NCI-H187 treated with DMSO at 0.1 percent for 48 hours (cell line): ENCODE results near the gene CCDC93.

Source experiments
- DNase-seq: peaks from one replicate; lab custom pipeline; 2025; lab: John Stamatoyannopoulos, UW

CCDC93 gene

DNA sequence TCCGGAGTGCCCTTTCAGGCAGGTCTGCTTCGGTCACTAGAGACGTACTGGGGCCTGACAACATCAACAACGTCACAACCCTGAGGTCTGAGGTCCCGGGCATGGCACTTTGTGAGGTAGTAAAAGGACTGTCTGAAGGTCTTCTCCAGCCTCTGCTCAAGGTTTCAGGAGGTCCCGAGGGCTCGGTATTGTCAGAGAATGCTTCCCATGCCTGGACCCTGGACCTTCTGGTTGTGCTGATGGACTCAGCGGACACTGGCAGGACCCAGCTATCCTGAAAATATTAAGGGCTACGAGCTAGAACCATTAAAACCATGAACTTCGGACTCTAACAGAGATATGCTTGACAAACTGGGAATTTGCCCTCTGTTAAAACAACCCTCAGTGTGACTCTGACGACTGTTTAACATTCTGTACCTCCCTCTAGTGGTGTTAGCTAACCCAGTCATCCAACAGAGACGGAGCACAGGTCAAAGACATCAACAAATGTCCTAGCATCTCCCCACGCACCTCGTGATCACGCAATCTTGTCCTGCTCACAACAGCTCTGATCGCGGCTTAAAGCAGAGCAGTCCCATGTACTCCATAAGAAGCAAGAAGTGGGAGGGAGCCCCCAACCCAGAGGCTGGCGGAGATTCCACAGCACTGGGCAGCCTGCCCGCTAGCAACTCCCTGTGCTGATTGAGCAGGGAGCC, 96.5 kb downstream of the CCDC93 start:
- DNase-seq: no peak

DNA sequence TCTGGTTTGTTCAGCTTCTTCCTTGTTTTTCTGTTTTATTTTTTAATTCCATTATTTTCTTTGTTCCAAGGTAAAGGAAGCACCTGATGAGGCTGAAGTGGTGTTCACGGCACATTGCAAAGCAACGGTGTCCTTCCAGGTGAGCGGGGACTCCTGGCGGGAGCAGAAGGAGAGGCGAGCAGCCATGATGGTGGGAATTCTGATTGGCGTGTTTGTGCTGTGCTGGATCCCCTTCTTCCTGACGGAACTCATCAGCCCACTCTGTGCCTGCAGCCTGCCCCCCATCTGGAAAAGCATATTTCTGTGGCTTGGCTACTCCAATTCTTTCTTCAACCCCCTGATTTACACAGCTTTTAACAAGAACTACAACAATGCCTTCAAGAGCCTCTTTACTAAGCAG, 110.9 kb downstream of the CCDC93 start:
- DNase-seq: no peak

DNA sequence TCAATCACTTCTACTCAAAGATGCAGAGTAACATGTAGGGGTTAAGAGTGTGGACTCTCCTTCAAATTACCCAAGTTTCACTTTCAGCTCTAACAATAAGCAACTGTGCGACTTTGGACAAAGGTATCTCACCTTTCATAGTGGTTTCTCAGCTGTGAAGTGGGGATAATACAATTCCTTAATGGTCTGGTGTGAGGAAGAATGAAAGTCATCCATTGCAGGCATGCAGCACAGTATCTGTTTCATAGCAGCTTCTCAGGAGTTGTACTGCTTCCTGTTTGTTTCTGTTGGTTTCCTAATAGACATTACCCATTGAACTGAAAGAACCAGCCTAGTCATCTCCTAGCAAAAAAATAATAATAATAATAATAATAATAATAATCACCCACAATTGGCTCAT, 125.0 kb downstream of the CCDC93 start:
- no peak for DNase-seq

DNA sequence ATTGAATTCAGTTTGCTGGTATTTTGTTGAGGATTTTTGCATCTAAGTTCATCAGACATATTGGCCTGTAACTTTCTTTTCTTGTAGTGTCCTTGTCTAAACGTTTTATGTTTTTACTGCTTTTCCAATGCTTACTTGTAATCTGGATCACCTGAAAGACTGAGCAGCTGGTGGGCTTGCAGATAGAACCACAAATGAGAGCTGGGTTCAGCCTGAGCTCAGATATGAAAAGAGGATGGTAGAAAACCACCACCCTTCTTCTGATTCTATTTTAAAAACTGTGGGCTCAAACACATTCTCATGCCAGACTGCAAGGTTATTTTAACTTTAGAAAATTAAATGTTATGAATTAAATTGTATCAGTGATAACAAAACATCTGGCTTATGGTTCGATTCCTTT, 128.6 kb downstream of the CCDC93 start:
- no peak for DNase-seq

DNA sequence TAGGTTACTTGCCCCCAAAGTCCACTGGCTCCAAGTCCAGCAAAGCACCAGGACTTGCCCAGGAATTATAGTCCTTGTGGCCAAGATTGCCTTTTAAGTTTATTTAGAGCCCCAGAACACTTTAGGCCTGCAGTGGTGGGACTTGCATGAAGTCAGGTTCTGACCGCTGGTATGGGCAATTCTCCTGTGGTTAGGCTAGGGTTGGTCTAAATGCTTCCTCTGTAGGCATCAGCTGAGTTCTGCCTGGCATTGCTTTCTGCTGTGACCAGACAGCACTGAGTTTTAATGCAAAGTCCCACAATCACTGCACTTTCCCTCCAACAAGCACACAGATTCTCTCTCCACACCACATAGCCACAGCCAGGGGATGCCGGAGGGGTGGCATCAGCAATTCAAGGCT, 134.9 kb downstream of the CCDC93 start:
- DNase-seq: no peak

DNA sequence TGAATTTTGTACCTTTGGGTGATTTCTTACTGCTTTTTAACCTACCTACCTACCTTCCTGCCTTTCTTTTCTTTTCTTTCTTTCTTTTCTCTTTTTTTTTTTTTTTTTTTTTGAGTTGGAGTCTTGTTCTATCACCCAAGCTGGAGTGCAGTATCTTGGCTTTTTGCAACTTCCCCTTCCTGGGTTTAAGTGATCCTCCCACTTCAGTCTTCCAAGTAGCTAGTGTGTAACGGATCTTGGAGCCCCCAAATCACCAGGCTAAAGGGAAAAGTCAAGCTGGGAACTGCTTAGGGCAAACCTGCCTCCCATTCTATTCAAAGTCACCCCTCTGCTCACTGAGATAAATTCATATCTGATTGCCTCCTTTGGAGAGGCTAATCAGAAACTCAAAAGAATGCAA, 138.1 kb downstream of the CCDC93 start:
- no peak for DNase-seq
